Eye (tissue), 1 donor: ENCODE measurements around the gene NACC2.
"Not testable (repeated sequence)": the region's sequence is repeated elsewhere in the genome, so short reads cannot be mapped to it uniquely, and the experiment has no call there.

ENCODE experiments used
- DNase-seq: peaks from one replicate; pipeline ENCODE4 v3.0.0-alpha.2; 2015

Gene NACC2

GRCh38 chr9:136043441-136043991 is 51.6 kb downstream of the NACC2 start:
- no peak for DNase-seq

GRCh38 chr9:136042541-136042940 is 52.5 kb downstream of the NACC2 start:
- no peak for DNase-seq

DNA sequence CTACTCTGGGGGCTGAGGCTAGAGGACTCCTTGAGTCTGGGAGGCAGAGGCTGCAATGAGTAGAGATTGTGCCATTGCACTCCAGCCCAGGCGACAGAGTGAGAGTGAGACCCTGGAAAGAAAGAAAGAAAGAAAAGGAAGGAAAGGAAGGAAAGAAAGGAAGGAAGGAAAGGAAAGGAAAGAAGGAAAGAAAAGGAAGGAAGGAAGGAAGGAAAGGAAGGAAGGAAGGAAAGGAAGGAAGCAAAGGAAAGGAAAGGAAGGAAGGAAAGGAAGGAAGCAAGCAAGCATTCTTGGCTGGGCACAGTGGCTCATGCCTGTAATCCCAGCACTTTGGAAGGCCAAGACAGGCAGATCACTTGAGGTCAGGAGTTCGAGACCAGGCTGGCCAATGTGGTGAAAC is 54.2 kb downstream of the NACC2 start:
- not testable (repeated sequence) for DNase-seq

GRCh38 chr9:136039488-136039887 is 55.6 kb downstream of the NACC2 start:
- no peak for DNase-seq

DNA sequence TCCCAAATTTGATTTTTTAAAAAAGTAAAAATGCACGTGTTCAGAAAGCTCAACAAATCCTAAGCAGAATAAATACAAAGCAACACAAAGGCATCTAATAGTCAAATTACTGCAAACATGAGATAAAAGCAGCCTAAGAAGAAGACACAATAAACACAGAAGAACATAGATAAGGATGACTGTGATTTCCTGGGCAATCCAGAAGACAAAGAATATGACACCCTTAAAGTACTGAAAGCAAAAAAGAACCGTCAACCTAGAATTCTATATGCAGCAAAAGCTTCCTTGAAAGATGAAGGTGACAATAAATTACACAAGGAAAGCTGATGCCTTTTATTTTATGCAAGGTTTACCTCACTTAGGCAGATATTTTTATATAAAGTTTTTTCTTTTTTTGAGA is 58.2 kb downstream of the NACC2 start:
- no peak for DNase-seq

DNA sequence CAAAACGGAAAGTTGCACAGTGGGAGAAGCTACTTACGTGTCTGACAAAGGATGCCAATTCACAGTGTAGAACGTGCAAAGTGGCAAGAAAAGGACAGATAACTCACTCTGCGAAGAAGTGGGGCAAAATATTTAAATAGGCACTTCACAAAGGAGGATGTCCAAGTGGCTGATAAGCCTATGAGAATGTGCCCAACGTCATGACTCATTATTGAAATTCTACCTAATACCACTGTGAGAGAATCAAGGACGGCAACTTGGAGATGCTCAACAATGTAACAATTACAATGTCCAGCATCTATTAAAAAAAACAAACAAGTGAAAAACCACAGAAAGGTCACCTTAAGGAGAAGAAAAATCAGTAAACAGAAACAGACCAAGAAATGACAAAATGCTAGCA is 59.0 kb downstream of the NACC2 start:
- no peak for DNase-seq

GRCh38 chr9:136031741-136032730 is 63.1 kb downstream of the NACC2 start:
- DNase-seq: no peak

- no peak for DNase-seq
Observed at GRCh38 chr9:136031094-136031493, 64.0 kb downstream of the NACC2 start.

DNA sequence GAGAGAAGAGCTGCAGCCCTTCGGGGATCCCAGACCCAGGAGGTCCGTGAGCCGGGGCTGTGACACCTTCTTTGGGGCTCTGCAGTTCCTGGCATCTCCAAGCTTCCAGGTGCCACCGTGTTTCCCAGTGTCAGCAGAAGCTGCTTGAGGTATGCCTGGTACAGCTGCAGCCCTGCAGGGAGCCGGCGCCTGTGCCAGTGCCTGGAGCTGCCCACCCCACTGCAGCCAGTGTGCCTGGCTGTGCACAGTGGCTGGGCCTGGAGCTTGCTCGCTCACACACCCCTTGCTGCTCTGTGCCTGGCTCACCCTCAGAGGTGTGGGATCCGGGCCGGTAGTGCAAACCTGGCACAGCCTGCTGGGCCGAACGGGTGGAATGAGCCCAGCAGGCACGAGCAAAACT is 65.5 kb downstream of the NACC2 start:
- DNase-seq: no peak

DNA sequence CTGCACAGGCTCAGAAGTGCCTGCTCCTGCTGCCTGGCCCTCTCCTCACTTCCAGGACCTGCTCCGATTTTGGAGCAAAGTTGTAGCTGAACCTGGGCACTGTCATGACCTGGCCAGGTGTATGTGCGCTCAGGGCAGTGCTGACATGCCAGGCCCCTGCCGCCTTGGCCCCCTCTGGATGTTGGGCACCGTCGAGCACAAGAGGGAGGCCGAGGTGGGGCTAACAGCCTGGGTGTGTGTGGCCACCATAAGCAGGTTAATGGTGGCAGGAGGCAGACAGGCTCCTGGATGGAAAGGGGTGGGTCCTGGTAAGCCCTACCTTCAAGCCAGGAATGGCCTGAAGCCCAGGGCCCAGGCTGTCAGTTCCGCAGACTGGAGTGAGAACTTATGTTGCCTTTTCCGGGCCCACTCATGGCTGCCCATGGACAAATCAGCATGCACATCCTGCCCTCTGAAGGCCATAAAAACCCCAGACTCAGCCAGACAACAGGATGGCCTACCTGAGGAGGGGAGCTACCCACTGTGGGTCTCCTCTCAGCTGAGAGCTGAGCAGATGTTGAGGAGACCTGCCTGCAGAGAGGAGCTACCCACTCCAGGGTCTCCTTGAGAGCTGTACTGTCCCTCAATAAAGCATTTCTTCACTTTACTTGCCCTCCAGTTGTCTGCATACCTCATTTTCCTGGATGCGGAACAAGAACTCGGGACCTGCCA is 66.2 kb downstream of the NACC2 start:
- DNase-seq: no peak

- DNase-seq: not testable (repeated sequence)
Observed at GRCh38 chr9:136026943-136027289, 68.2 kb downstream of the NACC2 start.

- DNase-seq: no peak
Observed at GRCh38 chr9:136026266-136026942, 68.7 kb downstream of the NACC2 start.

DNA sequence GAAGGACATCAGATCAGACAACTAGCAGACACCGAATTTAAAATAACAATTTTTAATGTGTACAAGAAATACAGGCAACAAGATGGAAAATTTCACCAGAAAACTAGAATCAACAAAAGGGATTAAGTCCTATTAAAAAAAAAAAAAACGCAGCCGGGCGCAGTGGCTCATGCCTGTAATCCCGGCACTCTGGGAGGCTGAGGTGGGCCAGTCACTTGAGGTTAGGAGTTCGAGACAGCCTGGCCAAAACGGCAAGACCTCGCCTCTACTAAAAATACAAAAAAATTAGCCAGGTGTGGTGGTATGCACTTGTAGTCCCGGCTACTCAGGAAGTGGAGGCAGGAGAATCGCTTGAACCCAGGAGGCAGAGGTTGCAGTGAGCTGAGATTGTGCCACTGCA is 69.6 kb downstream of the NACC2 start:
- DNase-seq: no peak

DNA sequence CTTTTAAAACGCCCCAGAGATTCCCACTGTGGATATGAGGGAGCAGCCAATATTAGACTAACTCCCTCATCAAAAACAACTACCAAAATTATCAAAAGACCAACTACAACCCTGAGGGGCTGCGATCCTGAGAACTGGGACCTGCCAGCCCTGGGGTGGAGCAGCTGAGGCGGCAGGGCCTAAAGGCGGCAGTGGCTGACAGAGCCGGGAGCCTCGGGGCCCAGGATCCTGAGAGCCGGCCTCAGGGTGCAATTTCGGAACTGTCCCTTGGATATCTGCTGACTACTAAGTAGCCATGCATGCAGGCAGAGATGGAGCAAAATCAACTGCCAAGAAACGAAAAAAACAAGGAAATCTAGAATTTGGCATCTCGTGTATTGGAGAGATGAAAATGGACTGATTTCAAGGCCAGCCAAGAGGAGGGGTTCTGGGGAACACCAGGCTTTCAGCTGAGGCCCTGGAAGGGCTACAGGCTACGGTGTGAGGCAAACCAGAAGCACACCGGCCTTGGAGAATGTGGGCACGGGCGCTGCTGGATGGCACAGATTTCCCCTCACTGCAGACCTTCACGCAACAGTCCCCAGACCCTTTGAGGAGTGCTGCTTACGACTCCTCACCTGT is 70.3 kb downstream of the NACC2 start:
- DNase-seq: no peak

DNA sequence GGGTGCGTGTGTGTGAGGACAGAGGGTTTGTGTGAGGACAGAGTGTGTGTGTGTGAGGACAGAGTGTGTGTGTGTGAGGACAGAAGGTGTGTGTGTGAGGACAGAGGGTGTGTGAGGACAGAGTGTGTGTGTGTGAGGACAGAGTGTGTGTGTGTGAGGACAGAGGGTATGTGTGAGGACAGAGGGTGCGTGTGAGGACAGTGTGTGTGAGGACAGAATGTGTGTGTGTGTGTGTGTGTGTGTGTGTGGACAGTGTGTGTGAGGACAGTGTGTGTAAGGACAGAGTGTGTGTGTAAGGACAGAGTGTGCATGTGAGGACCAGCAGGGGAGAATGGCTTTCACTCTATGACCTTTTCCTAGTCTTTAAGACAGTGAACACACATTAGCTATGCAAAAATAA is 70.8 kb downstream of the NACC2 start:
- no peak for DNase-seq

GRCh38 chr9:136023410-136024225 is 71.5 kb downstream of the NACC2 start:
- DNase-seq: no peak

GRCh38 chr9:136022731-136023409 is 72.2 kb downstream of the NACC2 start:
- DNase-seq: no peak

DNA sequence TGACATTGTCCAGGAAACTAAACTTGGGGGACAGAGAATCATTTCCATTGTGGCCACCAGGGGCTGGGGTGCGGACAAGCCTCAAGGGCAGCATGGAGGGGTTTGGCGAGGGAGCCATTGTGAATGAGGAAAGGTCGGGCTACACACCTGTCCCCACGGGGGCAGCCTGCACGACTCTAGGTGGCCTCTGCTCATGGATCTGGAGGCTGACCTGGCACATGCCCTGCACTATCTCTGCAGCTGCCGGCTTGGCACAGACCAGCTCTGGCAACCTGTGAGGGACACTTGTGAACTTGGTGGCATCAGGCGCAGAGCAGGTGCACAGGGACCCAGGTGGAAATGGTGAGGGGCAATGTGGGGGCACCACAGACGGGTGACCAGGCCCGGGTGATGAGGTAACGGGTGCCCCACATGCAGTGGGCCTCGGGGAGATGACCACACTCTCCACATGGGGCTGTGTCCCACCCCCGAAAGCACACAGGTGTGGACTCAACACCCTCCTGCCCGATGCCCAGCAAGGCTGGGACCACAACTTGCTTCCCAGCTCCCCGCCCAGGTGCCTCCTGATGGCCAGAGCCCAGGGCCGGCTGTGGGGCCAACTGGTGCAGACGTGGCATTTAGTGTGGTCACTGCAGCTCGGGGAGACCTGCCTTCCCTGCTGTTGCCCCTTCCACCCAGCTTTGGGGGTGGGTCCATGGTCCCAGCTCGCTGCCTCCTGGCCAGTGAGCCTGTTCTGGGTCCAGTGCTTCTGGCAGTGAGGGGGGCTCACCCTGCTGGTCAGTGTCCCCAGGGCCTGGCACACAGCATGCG is 73.0 kb downstream of the NACC2 start:
- no peak for DNase-seq

DNA sequence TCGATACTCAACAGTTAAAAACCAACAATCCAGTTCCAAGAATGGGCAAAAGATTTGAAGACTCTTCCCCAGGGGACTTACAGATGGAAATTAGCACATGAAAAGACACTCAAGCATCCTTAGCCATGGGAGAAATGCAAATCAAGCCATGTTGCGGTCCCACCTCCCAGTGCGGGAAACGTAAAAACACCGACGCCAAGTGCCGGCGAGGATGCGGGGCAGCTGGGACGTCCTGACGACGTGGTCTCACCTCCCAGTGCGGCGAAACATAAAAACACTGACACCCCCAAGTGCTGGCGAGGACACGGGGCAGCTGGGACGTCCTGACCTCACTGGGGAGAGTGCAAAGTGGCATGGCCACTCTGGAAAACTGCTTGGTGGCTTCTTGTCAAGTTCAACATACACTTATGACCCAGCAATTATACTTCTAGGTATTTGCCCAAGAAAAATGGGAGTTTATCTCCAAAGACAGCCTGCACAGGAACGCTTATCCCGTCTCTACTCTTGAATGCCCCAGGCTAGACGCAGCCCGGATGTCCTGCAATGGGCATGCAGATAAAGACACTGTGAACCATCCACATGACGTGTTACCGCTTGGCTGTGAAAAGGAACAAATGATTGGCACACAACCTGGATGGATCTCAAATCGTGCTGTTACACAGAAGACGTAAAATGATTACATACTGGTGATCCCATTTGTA is 73.8 kb downstream of the NACC2 start:
- DNase-seq: no peak

DNA sequence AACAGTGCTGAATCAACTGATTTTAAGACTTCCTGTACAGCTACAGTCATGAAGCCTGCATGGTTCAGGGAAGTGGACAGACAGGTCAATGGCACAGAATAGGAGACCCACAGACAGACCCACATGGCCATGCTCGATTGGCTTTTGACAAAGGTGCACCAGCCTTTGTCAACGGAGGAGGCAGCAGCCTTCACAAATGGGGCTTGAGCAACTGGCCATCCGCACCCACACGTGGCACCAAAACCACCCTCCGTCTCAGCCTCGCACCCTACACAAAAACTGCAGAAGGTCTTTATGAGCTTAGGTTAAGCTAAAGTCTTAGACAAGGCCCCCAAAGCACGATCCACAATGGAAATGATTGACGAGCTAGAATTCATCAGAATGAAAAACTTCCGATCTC is 74.4 kb downstream of the NACC2 start:
- DNase-seq: no peak
